ENCODE results near the gene GIMD1. TPM values are rescaled to one million over a fixed set of nuclear protein-coding genes. Genes with fewer than 3 reads are reported as not detected.

Gene GIMD1
- polyA plus RNA-seq, 1 experiment: not detected

- POLR2A ChIA-PET: no interaction called here
- Histone ChIP-seq H3K27me3 (ENCODE audit: control insufficient read depth, insufficient read depth, low read length) (no peaks in the 10 kb centered on the region), H3K36me3 (ENCODE audit: control insufficient read depth, insufficient read depth, low read length) (no peaks in the 10 kb centered on the region; the same call in 1 of the 2 replicates), H3K4me3 (ENCODE audit: low read depth, low read length) (no peak overlapping the region)
- no peak for DNase-seq (ENCODE audit: low read depth)
- no peak for TF ChIP-seq CTCF (IDR thresholded peaks at IDR 0.05; ENCODE audit: insufficient read depth, low read depth, low read length)
- CTCF ChIA-PET: interaction anchor here (1.8 kb wide), 1 partner anchor 9 kb away, joined by 5 read pairs; no protein-coding TSS in a partner anchor
These were observed 14.8 kb downstream of the GIMD1 start for GRCh38 chr4:106353786-106354185.

- POLR2A ChIA-PET: no interaction called here
- no peak for DNase-seq (ENCODE audit: low read depth)
- H3K36me3 ChIP-seq (ENCODE audit: control insufficient read depth, insufficient read depth, low read length): peaks cover 2% of the 10 kb centered on the region
- H3K4me3 ChIP-seq (ENCODE audit: low read depth, low read length): no peak overlapping the region
- H3K27me3 ChIP-seq (ENCODE audit: control insufficient read depth, insufficient read depth, low read length): no peaks in the 10 kb centered on the region
- TF ChIP-seq CTCF (IDR thresholded peaks at IDR 0.05; ENCODE audit: insufficient read depth, low read depth, low read length): no peak
- CTCF ChIA-PET: no interaction called here
These were observed 17.6 kb downstream of the GIMD1 start for GRCh38 chr4:106351016-106351415.

GRCh38 chr4:106347167-106347566 is 21.4 kb downstream of the GIMD1 start:
- no peak for TF ChIP-seq CTCF (IDR thresholded peaks at IDR 0.05; ENCODE audit: insufficient read depth, low read depth, low read length)
- POLR2A ChIA-PET: no interaction called here
- DNase-seq (ENCODE audit: low read depth): no peak
- CTCF ChIA-PET: interaction anchor here (0.6 to 1.0 kb wide), 3 partner anchors 18 to 945 kb away, joined by 3 read pairs; no protein-coding TSS in a partner anchor
- Histone ChIP-seq H3K27me3 (ENCODE audit: control insufficient read depth, insufficient read depth, low read length) (no peaks in the 10 kb centered on the region), H3K36me3 (ENCODE audit: control insufficient read depth, insufficient read depth, low read length) (peaks cover 2% of the 10 kb centered on the region), H3K4me3 (ENCODE audit: low read depth, low read length) (no peak overlapping the region)

GRCh38 chr4:106344647-106344970 is 24.0 kb downstream of the GIMD1 start:
- no peak for TF ChIP-seq CTCF (IDR thresholded peaks at IDR 0.05; ENCODE audit: insufficient read depth, low read depth, low read length)
- CTCF ChIA-PET: interaction anchor here (0.6 to 1.5 kb wide), 4 partner anchors 8 to 456 kb away, joined by 3 to 5 read pairs (median 3); no protein-coding TSS in a partner anchor
- DNase-seq (ENCODE audit: low read depth): no peak
- POLR2A ChIA-PET: interaction anchor here (1.2 kb wide), 1 partner anchor 11 kb away, joined by 7 read pairs; no protein-coding TSS in a partner anchor
- Histone ChIP-seq H3K27me3 (ENCODE audit: control insufficient read depth, insufficient read depth, low read length) (no peaks in the 10 kb centered on the region), H3K4me3 (ENCODE audit: low read depth, low read length) (no peak overlapping the region), H3K36me3 (ENCODE audit: control insufficient read depth, insufficient read depth, low read length) (peaks cover 2% of the 10 kb centered on the region; the same call in 1 of the 2 replicates)

GRCh38 chr4:106343865-106344646 is 24.5 kb downstream of the GIMD1 start:
- no peak overlapping the region for H3K4me3 ChIP-seq (ENCODE audit: low read depth, low read length)
- H3K36me3 ChIP-seq (ENCODE audit: control insufficient read depth, insufficient read depth, low read length): peaks cover 2% of the 10 kb centered on the region; the same call in 1 of the 2 replicates
- ChIA-PET POLR2A (no interaction called here), CTCF (interaction anchor here (0.6 to 1.5 kb wide), 4 partner anchors 9 to 457 kb away, joined by 3 to 5 read pairs (median 3); no protein-coding TSS in a partner anchor)
- TF ChIP-seq CTCF (IDR thresholded peaks at IDR 0.05; ENCODE audit: insufficient read depth, low read depth, low read length): no peak
- H3K27me3 ChIP-seq (ENCODE audit: control insufficient read depth, insufficient read depth, low read length): no peaks in the 10 kb centered on the region
- DNase-seq (ENCODE audit: low read depth): no peak
